Measurements from ENCODE around the gene C4orf46.
"Not testable (repeated sequence)": the region's sequence is repeated elsewhere in the genome, so short reads cannot be mapped to it uniquely, and the experiment has no call there.

Gene C4orf46

GRCh38 chr4:158671665-158671914 is at the start of gene C4orf46:
TSS of gene C4orf46 (minus strand) at chr4:158671887. CDS start at chr4:158671801, 86 bp downstream.
- no peak for DNase-seq (ENCODE audit: low read depth)
- H3K4me3 ChIP-seq (ENCODE audit: low read depth, low read length), result peak within 1 kb of the TSS; percentile 96
- TF ChIP-seq POLR2A (IDR thresholded peaks at IDR 0.05; ENCODE audit: extremely low read depth, insufficient read length) (peak; percentile 49), MYC (IDR thresholded peaks at IDR 0.05; ENCODE audit: low read depth, low read length) (no peak)

GRCh38 chr4:158715802-158716201 is 44.1 kb upstream of the C4orf46 start:
- H3K4me3 ChIP-seq (ENCODE audit: low read depth, low read length), result no peak overlapping the region
- no peak for DNase-seq (ENCODE audit: low read depth)
- TF ChIP-seq MYC (IDR thresholded peaks at IDR 0.05; ENCODE audit: low read depth, low read length) (no peak), MAX (IDR thresholded peaks at IDR 0.05; ENCODE audit: low read depth, low read length) (no peak), POLR2A (IDR thresholded peaks at IDR 0.05; ENCODE audit: extremely low read depth, insufficient read length) (no peak), CTCF (IDR thresholded peaks at IDR 0.05; ENCODE audit: low read depth, low read length) (no peak)

- H3K4me3 ChIP-seq (ENCODE audit: low read depth, low read length), result no peak overlapping the region
- no peak for DNase-seq (ENCODE audit: low read depth)
- TF ChIP-seq MYC (IDR thresholded peaks at IDR 0.05; ENCODE audit: low read depth, low read length) (no peak), MAX (IDR thresholded peaks at IDR 0.05; ENCODE audit: low read depth, low read length) (no peak), POLR2A (IDR thresholded peaks at IDR 0.05; ENCODE audit: extremely low read depth, insufficient read length) (no peak), CTCF (IDR thresholded peaks at IDR 0.05; ENCODE audit: low read depth, low read length) (no peak)
Observed at GRCh38 chr4:158714937-158715336, 43.2 kb upstream of the C4orf46 start.

GRCh38 chr4:158712622-158713021 is 40.9 kb upstream of the C4orf46 start:
- not testable (repeated sequence) for H3K4me3 ChIP-seq (ENCODE audit: low read depth, low read length); DNase-seq (ENCODE audit: low read depth)

- H3K4me3 ChIP-seq (ENCODE audit: low read depth, low read length), result no peak overlapping the region
- no peak for TF ChIP-seq CTCF (IDR thresholded peaks at IDR 0.05; ENCODE audit: low read depth, low read length)
- TF ChIP-seq MAX (IDR thresholded peaks at IDR 0.05; ENCODE audit: low read depth, low read length), result no peak
- no peak for TF ChIP-seq POLR2A (IDR thresholded peaks at IDR 0.05; ENCODE audit: extremely low read depth, insufficient read length)
- TF ChIP-seq MYC (IDR thresholded peaks at IDR 0.05; ENCODE audit: low read depth, low read length), result no peak
- DNase-seq (ENCODE audit: low read depth), result peak; percentile 4
Observed at GRCh38 chr4:158710814-158711213, 39.1 kb upstream of the C4orf46 start.

- no peak for DNase-seq (ENCODE audit: low read depth)
- TF ChIP-seq MAX (IDR thresholded peaks at IDR 0.05; ENCODE audit: low read depth, low read length), result no peak
- H3K4me3 ChIP-seq (ENCODE audit: low read depth, low read length), result no peak overlapping the region
Observed at GRCh38 chr4:158704274-158704673, 32.6 kb upstream of the C4orf46 start.

- no peak for DNase-seq (ENCODE audit: low read depth)
- no peak for TF ChIP-seq MYC (IDR thresholded peaks at IDR 0.05; ENCODE audit: low read depth, low read length)
- TF ChIP-seq POLR2A (IDR thresholded peaks at IDR 0.05; ENCODE audit: extremely low read depth, insufficient read length), result no peak
- TF ChIP-seq MAX (IDR thresholded peaks at IDR 0.05; ENCODE audit: low read depth, low read length), result no peak
- TF ChIP-seq CTCF (IDR thresholded peaks at IDR 0.05; ENCODE audit: low read depth, low read length), result no peak
- no peak overlapping the region for H3K4me3 ChIP-seq (ENCODE audit: low read depth, low read length)
Observed at GRCh38 chr4:158688813-158689212, 17.1 kb upstream of the C4orf46 start.

All from NB4 (cell line).